ENCODE measurements around the gene ACP4. TPM values are rescaled to one million over a fixed set of nuclear protein-coding genes. Genes with fewer than 3 reads are reported as not detected.

Gene ACP4
- total and polyA plus RNA-seq, 2 of the 13 experiments (the other 11 are each of a cell fraction or from before 2014, with no cell fraction given), result 0.08 TPM; not detected in 1

DNA sequence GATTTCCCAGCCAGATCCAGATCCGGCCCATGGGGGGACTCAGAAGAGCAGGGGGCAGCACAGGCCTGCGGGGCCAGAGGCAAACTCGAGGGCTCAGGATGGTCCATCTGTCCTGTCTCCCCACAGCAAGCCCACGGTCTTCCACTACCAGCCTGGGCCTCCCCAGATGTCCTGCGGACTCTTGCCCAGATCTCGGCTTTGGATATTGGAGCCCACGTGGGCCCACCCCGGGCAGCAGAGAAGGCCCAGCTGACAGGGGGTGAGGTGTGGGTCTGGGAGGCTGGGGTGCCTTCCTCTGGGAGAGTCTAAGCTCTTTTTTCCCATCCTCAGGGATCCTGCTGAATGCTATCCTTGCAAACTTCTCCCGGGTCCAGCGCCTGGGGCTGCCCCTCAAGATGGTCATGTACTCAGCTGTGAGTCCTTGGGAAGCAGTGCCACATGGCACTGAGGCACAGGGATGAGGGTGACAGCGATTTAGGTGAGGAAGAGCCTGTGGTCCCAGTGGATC is 3.4 kb downstream of the ACP4 start (continued):
- TF ChIP-seq STAT6 (CRISPR knock-in tag; IDR thresholded peaks at IDR 0.05; ENCODE audit: borderline replicate concordance) (no peak), SAP130 (CRISPR knock-in tag; IDR thresholded peaks at IDR 0.05; ENCODE audit: low read depth) (no peak), ZNF782 (CRISPR knock-in tag; IDR thresholded peaks at IDR 0.05; ENCODE audit: borderline replicate concordance) (no peak), ZSCAN30 (CRISPR knock-in tag; IDR thresholded peaks at IDR 0.05) (no peak), LBX2 (CRISPR knock-in tag; IDR thresholded peaks at IDR 0.05; ENCODE audit: borderline replicate concordance) (no peak), NCOA5 (CRISPR knock-in tag; IDR thresholded peaks at IDR 0.05) (no peak), RXRB (CRISPR knock-in tag; IDR thresholded peaks at IDR 0.05; ENCODE audit: borderline replicate concordance) (no peak), ZNF292 (CRISPR knock-in tag; IDR thresholded peaks at IDR 0.05; ENCODE audit: borderline replicate concordance, low read depth) (no peak), REL (CRISPR knock-in tag; conservative IDR thresholded peaks at IDR 0.05) (no peak), THAP8 (CRISPR knock-in tag; IDR thresholded peaks at IDR 0.05; ENCODE audit: borderline replicate concordance) (no peak), NAIF1 (CRISPR knock-in tag; IDR thresholded peaks at IDR 0.05; ENCODE audit: borderline replicate concordance) (no peak), ZNF558 (CRISPR knock-in tag; IDR thresholded peaks at IDR 0.05; ENCODE audit: borderline replicate concordance) (no peak), SRSF1 (optimal IDR thresholded peaks at IDR 0.05; ENCODE audit: low read depth, low read length) (peak; percentile 62), ZNF496 (CRISPR knock-in tag; IDR thresholded peaks at IDR 0.05; ENCODE audit: insufficient replicate concordance) (no peak), RBM22 (optimal IDR thresholded peaks at IDR 0.05; ENCODE audit: low read length) (peak; percentile 92), AGO1 (IDR thresholded peaks at IDR 0.05; ENCODE audit: low read depth, low read length, poor library complexity, severe bottlenecking) (peak; percentile 96), ARNT2 (CRISPR knock-in tag; IDR thresholded peaks at IDR 0.05; ENCODE audit: low read depth) (no peak), ARNTL (CRISPR knock-in tag; IDR thresholded peaks at IDR 0.05) (no peak), ZNF850 (CRISPR knock-in tag; conservative IDR thresholded peaks at IDR 0.05) (no peak), NRL (CRISPR knock-in tag; IDR thresholded peaks at IDR 0.05; ENCODE audit: borderline replicate concordance) (no peak), ZMAT5 (CRISPR knock-in tag; IDR thresholded peaks at IDR 0.05; ENCODE audit: borderline replicate concordance, low read depth) (no peak), PAF1 (CRISPR knock-in tag; IDR thresholded peaks at IDR 0.05) (peak; percentile 81; the same call in 1 of the 2 replicates), ARID2 (CRISPR knock-in tag; IDR thresholded peaks at IDR 0.05; ENCODE audit: borderline replicate concordance) (no peak), SIN3A (IDR thresholded peaks at IDR 0.05; ENCODE audit: borderline replicate concordance, low read depth, low read length) (no peak), ZNF354B (CRISPR knock-in tag; IDR thresholded peaks at IDR 0.05) (no peak)
- TF ChIP-seq, protein P1, sequence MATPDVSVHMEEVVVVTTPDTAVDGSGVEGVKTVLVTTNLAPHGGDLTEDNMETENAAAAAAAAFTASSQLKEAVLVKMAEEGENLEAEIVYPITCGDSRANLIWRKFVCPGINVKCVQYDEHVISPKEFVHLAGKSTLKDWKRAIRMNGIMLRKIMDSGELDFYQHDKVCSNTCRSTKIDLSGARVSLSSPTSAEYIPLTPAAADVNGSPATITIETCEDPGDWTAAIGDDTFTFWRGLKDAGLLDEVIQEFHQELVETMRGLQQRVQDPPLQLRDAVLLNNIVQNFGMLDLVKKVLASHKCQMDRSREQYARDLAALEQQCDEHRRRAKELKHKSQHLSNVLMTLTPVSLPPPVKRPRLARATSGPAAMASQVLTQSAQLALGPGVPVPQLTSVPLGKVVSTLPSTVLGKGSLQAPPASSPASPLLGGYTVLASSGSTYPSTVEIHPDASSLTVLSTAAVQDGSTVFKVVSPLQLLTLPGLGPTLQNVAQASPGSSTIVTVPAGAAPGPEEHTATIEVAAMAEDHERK (CRISPR knock-in tag; IDR thresholded peaks at IDR 0.05; ENCODE audit: low read depth), result no peak

All from HepG2 (cell line).